Vagina (tissue), 2 donors: Measurements from ENCODE around the gene POGLUT2. TPM values are rescaled to one million over a fixed set of nuclear protein-coding genes. Genes with fewer than 3 reads are reported as not detected.

Experiments used
- DNase-seq, 2 donors: peaks; one replicate each; pipeline ENCODE4 v3.0.0-alpha.2; 2017; ENCODE audit errors: extremely low spot score in 2 of 2
- H3K27ac ChIP-seq: fragments of 200-600 bp; sonication (generic); one replicate; pipeline ENCODE4 v1.5.1; 2019
- H3K27me3 ChIP-seq: fragments of 200-600 bp; sonication (generic); one replicate; pipeline ENCODE4 v1.5.1; 2019
- H3K36me3 ChIP-seq, 2 donors: fragments of 200-600 bp; sonication (generic); one replicate each; pipeline ENCODE4 v1.5.1; 2017 to 2019
- H3K4me1 ChIP-seq: fragments of 200-600 bp; sonication (generic); one replicate; pipeline ENCODE4 v1.5.1; 2019
- H3K4me3 ChIP-seq, 2 donors: fragments of 200-600 bp; sonication (generic); 1 replicate in 1 of 2; 2 replicates in 1 of 2; pipeline ENCODE4 v1.5.1; 2016 to 2019
- H3K9me3 ChIP-seq: fragments of 200-600 bp; sonication (generic); one replicate; pipeline ENCODE4 v1.5.1; 2019
- POLR2A ChIP-seq, 2 donors: fragments of 450-650 bp; IDR thresholded peaks; one replicate each; pipeline ENCODE4 v1.6.1; 2017; ENCODE audit warnings: antibody characterized with exemption in 2 of 2, mild to moderate bottlenecking in 2 of 2, moderate library complexity in 2 of 2
- POLR2AphosphoS5 ChIP-seq, 2 donors: sonication (generic); formaldehyde crosslinking; IDR thresholded peaks; one replicate each; pipeline ENCODE4 v1.9.0; 2017; ENCODE audit warnings: antibody characterized with exemption in 2 of 2, mild to moderate bottlenecking in 2 of 2, low read depth in 1 of 2; ENCODE audit not compliant: insufficient read depth in 1 of 2
- intact Hi-C: fragments of 100-400 bp; cut with DNase I; formaldehyde crosslinking; loops from one replicate; pipeline ENCODE4 v1.15.1; 2023
- total RNA-seq: library from RNA; depleted of rRNA; stranded (reverse); fragments of >200 nt; gene quantifications from one replicate; pipeline ENCODE4 v1.2.3, GENCODE V29; 2016
- TF ChIP-seq, protein P1 (sequence below), 3 experiments: fragments of 450-650 bp in 2 of 3; fragments of 200-600 bp in 1 of 3; sonication (generic) in 1 of 3; IDR thresholded peaks; one replicate each; pipeline ENCODE4 v1.5.1; 2017 to 2019; ENCODE audit warnings: antibody characterized with exemption in 3 of 3, mild to moderate bottlenecking in 2 of 3, moderate library complexity in 2 of 3

The POGLUT2 gene
- total RNA-seq, 1 donor from 2014 or later: 5.4 TPM

GRCh38 chr13:102830646-102831045 is 31.9 kb upstream of the POGLUT2 start:
- Histone ChIP-seq H3K9me3 (no peaks in the 10 kb centered on the region), H3K4me1 (no peaks in the 10 kb centered on the region), H3K27me3 (no peaks in the 10 kb centered on the region), H3K36me3 (peaks cover 0 to 19% of the 10 kb centered on the region in 2 donors), H3K27ac (no peak overlapping the region), H3K4me3 (no peak overlapping the region)
- no peak for TF ChIP-seq POLR2AphosphoS5 (IDR thresholded peaks at IDR 0.05; ENCODE audit: insufficient read depth in 1 of 2, low read depth in 1 of 2)
- no peak for TF ChIP-seq POLR2A (IDR thresholded peaks at IDR 0.05)
- TF ChIP-seq, protein P1, sequence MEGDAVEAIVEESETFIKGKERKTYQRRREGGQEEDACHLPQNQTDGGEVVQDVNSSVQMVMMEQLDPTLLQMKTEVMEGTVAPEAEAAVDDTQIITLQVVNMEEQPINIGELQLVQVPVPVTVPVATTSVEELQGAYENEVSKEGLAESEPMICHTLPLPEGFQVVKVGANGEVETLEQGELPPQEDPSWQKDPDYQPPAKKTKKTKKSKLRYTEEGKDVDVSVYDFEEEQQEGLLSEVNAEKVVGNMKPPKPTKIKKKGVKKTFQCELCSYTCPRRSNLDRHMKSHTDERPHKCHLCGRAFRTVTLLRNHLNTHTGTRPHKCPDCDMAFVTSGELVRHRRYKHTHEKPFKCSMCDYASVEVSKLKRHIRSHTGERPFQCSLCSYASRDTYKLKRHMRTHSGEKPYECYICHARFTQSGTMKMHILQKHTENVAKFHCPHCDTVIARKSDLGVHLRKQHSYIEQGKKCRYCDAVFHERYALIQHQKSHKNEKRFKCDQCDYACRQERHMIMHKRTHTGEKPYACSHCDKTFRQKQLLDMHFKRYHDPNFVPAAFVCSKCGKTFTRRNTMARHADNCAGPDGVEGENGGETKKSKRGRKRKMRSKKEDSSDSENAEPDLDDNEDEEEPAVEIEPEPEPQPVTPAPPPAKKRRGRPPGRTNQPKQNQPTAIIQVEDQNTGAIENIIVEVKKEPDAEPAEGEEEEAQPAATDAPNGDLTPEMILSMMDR (IDR thresholded peaks at IDR 0.05): no peak
- intact Hi-C loops: no loop called here
- no peak for DNase-seq

DNA sequence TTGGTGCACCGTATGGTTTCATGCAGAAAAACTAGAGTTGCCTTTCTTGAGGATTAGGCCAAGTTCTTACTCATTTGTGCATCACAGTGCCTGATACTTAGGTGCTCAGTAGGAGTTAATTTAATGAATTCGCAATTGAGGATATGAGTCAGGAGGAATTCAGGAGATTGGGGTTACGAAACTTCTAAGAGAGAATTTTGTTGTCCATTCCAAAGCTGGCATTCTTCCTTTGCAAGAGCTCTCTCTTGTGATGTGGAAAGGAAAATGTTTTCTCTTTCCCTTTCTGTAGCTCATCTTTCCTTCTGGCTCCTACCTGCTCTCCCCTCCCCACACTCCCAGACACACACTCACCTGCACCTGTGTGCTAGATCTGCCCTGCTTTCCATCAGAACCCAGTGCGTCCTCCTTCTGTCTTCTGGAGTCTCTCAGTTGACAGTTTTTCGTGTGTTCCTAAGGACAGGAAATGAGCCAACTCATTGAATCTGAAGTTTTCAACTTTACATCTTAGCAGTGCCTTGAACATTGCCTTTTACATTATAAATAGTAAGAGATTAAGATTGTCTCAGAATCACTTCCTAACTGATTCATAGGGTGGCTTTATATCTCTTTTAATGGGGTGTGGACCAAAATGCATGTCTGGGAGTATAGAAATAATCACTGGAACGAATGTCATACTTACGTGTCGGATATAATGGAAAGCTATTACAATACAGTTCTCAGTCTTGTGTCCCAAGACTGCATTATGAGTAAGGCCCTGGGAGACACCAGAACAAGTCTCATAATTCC is 27.3 kb upstream of the POGLUT2 start:
- Histone ChIP-seq H3K27ac (no peak overlapping the region), H3K27me3 (no peaks in the 10 kb centered on the region), H3K4me3 (no peak overlapping the region), H3K9me3 (no peaks in the 10 kb centered on the region), H3K36me3 (peaks cover 0 to 29% of the 10 kb centered on the region in 2 donors), H3K4me1 (no peaks in the 10 kb centered on the region)
- intact Hi-C loops: no loop called here
- DNase-seq: no peak
- TF ChIP-seq POLR2AphosphoS5 (IDR thresholded peaks at IDR 0.05; ENCODE audit: insufficient read depth in 1 of 2, low read depth in 1 of 2): no peak

- intact Hi-C loops: no loop called here
These were observed 26.6 kb upstream of the POGLUT2 start for GRCh38 chr13:102825400-102825799.

DNA sequence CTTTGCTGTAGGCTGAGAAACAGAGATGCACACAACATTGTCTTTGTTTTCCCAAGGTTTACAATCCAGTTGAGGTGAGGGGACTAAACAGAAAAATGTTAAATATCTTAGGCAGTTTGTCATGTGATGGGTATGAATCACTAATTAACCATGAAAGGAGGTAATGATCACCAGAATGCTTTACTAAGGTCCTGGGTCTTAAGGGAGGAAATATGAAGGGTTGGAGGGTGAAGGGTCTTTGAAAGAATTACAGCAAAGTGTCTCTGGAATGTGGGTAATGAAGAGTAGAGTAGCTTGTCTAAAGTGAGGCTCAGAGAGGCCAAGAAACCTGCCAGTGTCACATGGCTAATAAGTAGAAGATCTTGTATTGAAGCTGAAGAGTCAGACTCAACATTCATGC is 19.1 kb upstream of the POGLUT2 start:
- intact Hi-C loops: no loop called here
- Histone ChIP-seq H3K27me3 (no peaks in the 10 kb centered on the region), H3K9me3 (no peaks in the 10 kb centered on the region), H3K4me1 (no peaks in the 10 kb centered on the region), H3K27ac (no peak overlapping the region), H3K4me3 (no peak overlapping the region), H3K36me3 (peaks cover 0 to 30% of the 10 kb centered on the region in 2 donors)
- DNase-seq: no peak
- TF ChIP-seq POLR2A (IDR thresholded peaks at IDR 0.05) (no peak), POLR2AphosphoS5 (IDR thresholded peaks at IDR 0.05; ENCODE audit: insufficient read depth in 1 of 2, low read depth in 1 of 2) (no peak)
- TF ChIP-seq, protein P1 (IDR thresholded peaks at IDR 0.05): no peak

More at GRCh38 chr13:102825400-102825799, 26.6 kb upstream of the POGLUT2 start:
- H3K9me3 ChIP-seq: no peaks in the 10 kb centered on the region
- H3K4me1 ChIP-seq: no peaks in the 10 kb centered on the region
- H3K27ac ChIP-seq: no peak overlapping the region
- no peak for TF ChIP-seq POLR2A (IDR thresholded peaks at IDR 0.05)
- TF ChIP-seq, protein P1 (IDR thresholded peaks at IDR 0.05): no peak
- no peak for TF ChIP-seq POLR2AphosphoS5 (IDR thresholded peaks at IDR 0.05; ENCODE audit: insufficient read depth in 1 of 2, low read depth in 1 of 2)
- no peak overlapping the region for H3K4me3 ChIP-seq
- no peak for DNase-seq
- no peaks in the 10 kb centered on the region for H3K27me3 ChIP-seq
- peaks cover 0 to 29% of the 10 kb centered on the region in 2 donors for H3K36me3 ChIP-seq

DNA sequence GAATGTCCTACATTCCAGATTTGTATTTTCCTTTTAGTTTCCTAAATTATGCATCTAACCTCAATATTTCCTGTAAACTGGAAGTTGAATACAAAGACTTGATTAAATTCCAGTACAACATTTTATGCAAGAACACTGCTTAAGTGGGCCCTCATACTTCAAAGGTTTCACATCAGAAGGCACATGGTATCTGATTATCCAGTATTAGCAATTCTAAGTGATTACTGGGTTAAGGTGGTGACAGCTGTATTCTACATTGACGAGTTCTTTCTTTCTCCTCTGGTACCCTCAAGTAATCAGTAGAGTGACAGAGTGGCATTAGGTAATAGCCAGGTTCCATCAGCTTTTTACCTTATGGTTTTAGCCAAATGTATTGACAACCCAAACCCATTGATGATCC is 18.5 kb upstream of the POGLUT2 start:
- TF ChIP-seq, protein P1 (IDR thresholded peaks at IDR 0.05): no peak
- TF ChIP-seq POLR2A (IDR thresholded peaks at IDR 0.05) (no peak), POLR2AphosphoS5 (IDR thresholded peaks at IDR 0.05; ENCODE audit: insufficient read depth in 1 of 2, low read depth in 1 of 2) (no peak)
- intact Hi-C loops: no loop called here
- Histone ChIP-seq H3K9me3 (no peaks in the 10 kb centered on the region), H3K4me3 (no peak overlapping the region), H3K4me1 (no peaks in the 10 kb centered on the region), H3K36me3 (peaks cover 0 to 25% of the 10 kb centered on the region in 2 donors), H3K27me3 (no peaks in the 10 kb centered on the region), H3K27ac (no peak overlapping the region)
- DNase-seq: no peak
